ENCODE measurements around the gene NDUFS4. TPM values are rescaled to one million over a fixed set of nuclear protein-coding genes. Genes with fewer than 3 reads are reported as not detected.
"Not testable (repeated sequence)": the region's sequence is repeated elsewhere in the genome, so short reads cannot be mapped to it uniquely, and the experiment has no call there.

The NDUFS4 gene
- total and polyA plus RNA-seq, 2 of the 4 experiments (the other 2 are of a cell fraction) = 34.2 to 70.1 TPM

- Histone ChIP-seq H3K9me3 (ENCODE audit: control insufficient read depth, insufficient read depth, low read length) (peaks cover 14% of the 10 kb centered on the region), H4K5ac (ENCODE audit: low read depth, low read length) (no peak overlapping the region), H2BK20ac (ENCODE audit: low read depth, low read length) (no peak overlapping the region), H3K56ac (ENCODE audit: extremely low read depth, insufficient read depth, low read length) (no peak overlapping the region), H3K4me1 (ENCODE audit: control insufficient read depth, insufficient read depth, low read length) (no peaks in the 10 kb centered on the region), H4K20me1 (ENCODE audit: insufficient read depth, low read length) (no peaks in the 10 kb centered on the region), H3K36me3 (ENCODE audit: control insufficient read depth, insufficient read depth, low read length) (no peaks in the 10 kb centered on the region), H3K18ac (ENCODE audit: low read depth, low read length) (no peak overlapping the region), H3K14ac (replicated peaks; ENCODE audit: low read depth, low read length) (no peak overlapping the region), H3K4me2 (ENCODE audit: low read depth, low read length) (no peak overlapping the region), H2BK15ac (ENCODE audit: low read depth, low read length) (no peak overlapping the region), H2AK5ac (ENCODE audit: low read depth, low read length) (no peak overlapping the region), H3K4ac (ENCODE audit: low read depth, low read length) (no peak overlapping the region), H2BK5ac (ENCODE audit: low read depth, low read length, poor library complexity, severe bottlenecking) (no peak overlapping the region), H3K9ac (ENCODE audit: low read depth, low read length) (no peak overlapping the region), H3K9me1 (ENCODE audit: insufficient read depth, low read length) (no peaks in the 10 kb centered on the region), H2AK9ac (replicated peaks; ENCODE audit: low read depth, low read length, poor library complexity) (no peak overlapping the region), H2BK120ac (ENCODE audit: low read depth, low read length) (no peak overlapping the region), H3K23ac (ENCODE audit: low read depth, low read length) (no peak overlapping the region), H2AFZ (replicated peaks; ENCODE audit: low read length, poor library complexity) (no peak overlapping the region), H3K79me1 (ENCODE audit: low read depth in 1 of 2, low read length in 2 of 2) (no peaks in the 10 kb centered on the region), H3K4me3 (ENCODE audit: insufficient read depth, low read depth, low read length) (no peak overlapping the region), H3K27me3 (ENCODE audit: control insufficient read depth, insufficient read depth, low read length) (no peaks in the 10 kb centered on the region), H3K27ac (ENCODE audit: insufficient read depth, low read length) (no peak overlapping the region), H4K8ac (ENCODE audit: low read depth in 2 of 2, low read length in 2 of 2) (no peak overlapping the region), H4K91ac (ENCODE audit: insufficient read depth, low read depth, low read length) (no peak overlapping the region)
- ATAC-seq (ENCODE audit: low read depth) = no peak
- no CpG with 5 or more reads among the region's 1 CpG for WGBS, 2 experiments (ENCODE audit: extremely low coverage in 2 of 2, insufficient read length in 1 of 2)
- intact Hi-C loops (cut with micrococcal nuclease) = no loop called here
- ChIA-PET POLR2A (ENCODE audit: unreplicated experiment) (no interaction called here), CTCF (no interaction called here)
- DNase-seq = no peak
- dilution Hi-C loops (cut with HindIII; ENCODE audit: low sequenced_read_pairs, unreplicated experiment) = no loop called here
- no TSS peak for BruUV-seq (replicated peaks)
- TF ChIP-seq SMC3 (IDR thresholded peaks at IDR 0.05; ENCODE audit: low read depth, low read length) = no peak
- no peak for TF ChIP-seq MAFK (IDR thresholded peaks at IDR 0.05; ENCODE audit: low read depth, low read length)
- no peak for TF ChIP-seq MAZ (IDR thresholded peaks at IDR 0.05; ENCODE audit: borderline replicate concordance, low read depth, low read length)
- no peak for TF ChIP-seq RFX5 (IDR thresholded peaks at IDR 0.05; ENCODE audit: low read depth, low read length)
- no peak for TF ChIP-seq NFE2L2 (IDR thresholded peaks at IDR 0.05; ENCODE audit: low read depth, low read length)
- TF ChIP-seq ELK1 (IDR thresholded peaks at IDR 0.05; ENCODE audit: borderline replicate concordance, low read depth, low read length) = no peak
- no peak for TF ChIP-seq POLR2A (IDR thresholded peaks at IDR 0.05; ENCODE audit: low read depth, low read length)
- TF ChIP-seq CHD1 (IDR thresholded peaks at IDR 0.05; ENCODE audit: low read depth, low read length) = no peak
- TF ChIP-seq CEBPB (IDR thresholded peaks at IDR 0.05; ENCODE audit: low read depth, low read length) = no peak
- in situ Hi-C loops (cut with MboI; ENCODE audit: low sequenced_read_pairs) = no loop called here
Observed at GRCh38 chr5:53694520-53695022, 134.1 kb downstream of the NDUFS4 start.

GRCh38 chr5:53710405-53710804 is 150.0 kb downstream of the NDUFS4 start:
- BruUV-seq (replicated peaks); H2AK9ac ChIP-seq (replicated peaks; ENCODE audit: low read depth, low read length, poor library complexity); ATAC-seq (ENCODE audit: low read depth); H3K56ac ChIP-seq (ENCODE audit: extremely low read depth, insufficient read depth, low read length); H3K27me3 ChIP-seq (ENCODE audit: control insufficient read depth, insufficient read depth, low read length); H2AK5ac ChIP-seq (ENCODE audit: low read depth, low read length); H3K27ac ChIP-seq (ENCODE audit: insufficient read depth, low read length); POLR2A ChIA-PET (ENCODE audit: unreplicated experiment); H4K5ac ChIP-seq (ENCODE audit: low read depth, low read length); CTCF ChIA-PET; intact Hi-C loops (cut with micrococcal nuclease); DNase-seq; H2BK120ac ChIP-seq (ENCODE audit: low read depth, low read length); H3K36me3 ChIP-seq (ENCODE audit: control insufficient read depth, insufficient read depth, low read length); H3K18ac ChIP-seq (ENCODE audit: low read depth, low read length); H3K79me1 ChIP-seq (ENCODE audit: low read depth in 1 of 2, low read length in 2 of 2); H3K4me3 ChIP-seq (ENCODE audit: insufficient read depth, low read depth, low read length); dilution Hi-C loops (cut with HindIII; ENCODE audit: low sequenced_read_pairs, unreplicated experiment); H4K91ac ChIP-seq (ENCODE audit: insufficient read depth, low read depth, low read length); in situ Hi-C loops (cut with MboI; ENCODE audit: low sequenced_read_pairs); H2BK20ac ChIP-seq (ENCODE audit: low read depth, low read length); H2BK15ac ChIP-seq (ENCODE audit: low read depth, low read length); H3K9ac ChIP-seq (ENCODE audit: low read depth, low read length); H3K4ac ChIP-seq (ENCODE audit: low read depth, low read length); H4K20me1 ChIP-seq (ENCODE audit: insufficient read depth, low read length); H4K8ac ChIP-seq (ENCODE audit: low read depth in 2 of 2, low read length in 2 of 2); H2AFZ ChIP-seq (replicated peaks; ENCODE audit: low read length, poor library complexity); H3K4me2 ChIP-seq (ENCODE audit: low read depth, low read length); H3K23ac ChIP-seq (ENCODE audit: low read depth, low read length); H3K9me1 ChIP-seq (ENCODE audit: insufficient read depth, low read length); H2BK5ac ChIP-seq (ENCODE audit: low read depth, low read length, poor library complexity, severe bottlenecking); H3K14ac ChIP-seq (replicated peaks; ENCODE audit: low read depth, low read length); H3K4me1 ChIP-seq (ENCODE audit: control insufficient read depth, insufficient read depth, low read length): not testable (repeated sequence)
- WGBS, 2 experiments (ENCODE audit: extremely low coverage in 2 of 2, insufficient read length in 1 of 2) = no CpG with 5 or more reads among the region's 1 CpG
- H3K9me3 ChIP-seq (ENCODE audit: control insufficient read depth, insufficient read depth, low read length) = peaks cover 11% of the 10 kb centered on the region
